Subcutaneous adipose tissue (tissue), 4 donors: Measurements from ENCODE around the gene DAPK1. TPM values are rescaled to one million over a fixed set of nuclear protein-coding genes. Genes with fewer than 3 reads are reported as not detected.

ENCODE experiments used
- CTCF ChIP-seq: fragments of 450-650 bp; IDR thresholded peaks from one replicate; pipeline ENCODE4 v1.5.1; 2016; ENCODE audit warnings: low read depth, mild to moderate bottlenecking, control low read depth, antibody characterized with exemption, moderate library complexity
- total RNA-seq, 4 donors: library from RNA; depleted of rRNA; stranded (reverse); fragments of >200 nt; gene quantifications; one replicate each; pipeline ENCODE4 v1.1.0, GENCODE V29; 2016

The DAPK1 gene
- total RNA-seq, 4 donors from 2014 or later, result 29.5 to 63.2 (median 43.4) TPM

DNA sequence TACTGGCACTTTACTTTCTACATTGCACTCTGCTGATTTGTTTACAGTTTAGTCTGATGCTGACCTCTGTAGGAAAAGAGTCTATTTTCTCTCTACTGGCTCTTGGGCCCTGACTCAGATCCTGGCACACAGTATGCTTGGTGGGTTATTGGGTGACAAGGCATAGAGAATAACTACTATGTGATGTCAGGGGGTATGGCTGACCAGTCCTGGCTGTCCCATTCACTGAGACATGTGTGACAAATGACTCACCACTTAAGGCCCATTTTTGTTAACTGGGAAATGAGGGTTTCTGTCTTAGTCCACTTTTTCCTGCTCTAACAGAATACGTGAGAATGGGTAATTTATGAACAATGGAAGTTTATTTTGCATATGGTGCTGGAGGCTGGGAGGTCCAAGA lies 66.4 kb downstream of the DAPK1 start:
- no peak for TF ChIP-seq CTCF

DNA sequence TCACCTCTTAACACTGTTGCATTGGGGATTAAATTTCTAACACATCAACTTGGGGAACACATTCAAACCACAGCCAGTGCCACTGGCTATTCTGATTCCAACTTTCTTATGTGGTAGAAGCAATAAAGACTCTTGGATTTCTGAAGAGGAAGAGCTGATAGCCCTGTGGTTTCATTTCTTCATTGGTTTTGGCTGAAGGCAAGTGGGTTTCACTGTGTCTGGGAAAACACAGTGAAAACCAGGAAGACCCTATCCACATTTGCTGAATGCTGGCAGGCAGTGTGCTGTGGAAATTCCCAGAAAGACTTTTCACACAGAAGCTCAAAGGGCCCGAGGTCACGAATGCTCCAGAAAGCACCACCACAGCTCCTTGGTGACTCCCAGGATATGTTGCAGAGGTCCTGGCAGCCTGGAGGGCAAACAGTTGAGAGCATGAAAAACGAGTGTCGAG lies 67.1 kb downstream of the DAPK1 start:
- no peak for TF ChIP-seq CTCF

GRCh38 chr9:87567001-87567400 lies 69.3 kb downstream of the DAPK1 start:
- TF ChIP-seq CTCF, result no peak

GRCh38 chr9:87567571-87567970 lies 69.9 kb downstream of the DAPK1 start:
- no peak for TF ChIP-seq CTCF

GRCh38 chr9:87567983-87568382 lies 70.3 kb downstream of the DAPK1 start:
- no peak for TF ChIP-seq CTCF

GRCh38 chr9:87568401-87568800 lies 70.7 kb downstream of the DAPK1 start:
- TF ChIP-seq CTCF, result no peak

DNA sequence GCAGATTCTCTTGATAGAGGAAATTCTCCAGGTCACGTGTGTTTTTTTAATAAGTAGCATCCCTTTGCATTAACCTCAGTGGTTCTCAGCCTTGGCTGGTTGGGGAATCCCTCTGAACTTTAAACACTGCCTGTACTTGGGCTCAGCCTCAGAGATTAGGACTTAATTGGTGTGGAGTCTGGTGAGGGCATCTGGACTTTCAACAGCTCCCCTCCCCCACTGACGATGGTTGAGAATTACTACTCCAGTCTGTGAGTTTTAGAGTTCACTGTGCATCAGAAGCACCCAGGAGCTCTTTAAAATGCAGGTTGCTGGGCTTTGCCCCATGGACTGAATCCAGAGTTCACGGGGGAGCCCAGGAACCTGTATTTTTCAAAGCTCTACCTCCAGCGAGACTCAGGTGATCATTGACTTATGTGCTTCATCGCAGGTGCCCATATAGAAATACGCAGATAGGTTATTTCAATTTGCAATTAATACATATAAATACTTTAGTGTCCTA lies 71.4 kb downstream of the DAPK1 start:
- no peak for TF ChIP-seq CTCF

- no peak for TF ChIP-seq CTCF
Observed at GRCh38 chr9:87569518-87569917, 71.9 kb downstream of the DAPK1 start.
